Right lobe of liver (tissue), 6 donors: ENCODE results near the gene S1PR4. TPM values are rescaled to one million over a fixed set of nuclear protein-coding genes. Genes with fewer than 3 reads are reported as not detected.

Experiments used
- ATAC-seq, 4 donors: fragments of 200-7000 bp; cut with Tn5 transposase; one replicate each; pipeline ENCODE4 v1.9.1; 2020; ENCODE audit warnings: mild to moderate bottlenecking in 4 of 4, moderate library complexity in 4 of 4
- DNase-seq, 3 donors: peaks; one replicate each; pipeline ENCODE4 v3.0.0-alpha.2; 2020
- H3K27ac ChIP-seq, 3 donors: fragments of 200-600 bp; one replicate each; pipeline ENCODE4 v1.8.0; 2022
- H3K27me3 ChIP-seq, 2 donors: fragments of 200-600 bp; one replicate each; pipeline ENCODE4 v1.8.0; 2022
- H3K36me3 ChIP-seq, 4 donors: fragments of 200-600 bp; sonication (generic) in 1 of 4; one replicate each; pipeline versions ENCODE4 v1.5.1 to v1.8.0; 2017 to 2022; ENCODE audit warnings: control low read depth in 1 of 4
- H3K4me1 ChIP-seq, 4 donors: fragments of 200-600 bp; sonication (generic) in 1 of 4; one replicate each; pipeline versions ENCODE4 v1.5.1 to v1.8.0; 2017 to 2022; ENCODE audit warnings: control low read depth in 1 of 4
- H3K4me3 ChIP-seq, 3 donors: fragments of 200-600 bp; one replicate each; pipeline ENCODE4 v1.8.0; 2022
- H3K9me3 ChIP-seq, 4 donors: fragments of 200-600 bp; sonication (generic) in 1 of 4; one replicate each; pipeline versions ENCODE4 v1.5.1 to v1.8.0; 2017 to 2022; ENCODE audit warnings: control low read depth in 1 of 4
- CTCF ChIP-seq, 4 donors: fragments of 200-600 bp in 3 of 4; fragments of 450-650 bp in 1 of 4; IDR thresholded peaks; one replicate each; pipeline versions ENCODE4 v1.5.1 to v1.8.0; 2016 to 2022; ENCODE audit warnings: antibody characterized with exemption in 4 of 4, mild to moderate bottlenecking in 2 of 4
- POLR2A ChIP-seq: fragments of 450-650 bp; IDR thresholded peaks from one replicate; pipeline ENCODE4 v1.6.1; 2017; ENCODE audit warnings: antibody characterized with exemption, mild to moderate bottlenecking
- WGBS: methylation state at CpG from one replicate; pipeline ENCODE4 v1.1.6; 2018; ENCODE audit warnings: low coverage, low lambda C conversion rate; ENCODE audit not compliant: insufficient coverage; ENCODE audit errors: missing lambda C conversion rate; 5-methylcytosine and 5-hydroxymethylcytosine counted together
- intact Hi-C, 2 donors: fragments of 100-400 bp; cut with DNase I; formaldehyde crosslinking; loops; one replicate each; pipeline versions ENCODE4 v1.11.2 to v1.14.1; 2022
- total RNA-seq, 6 experiments: library from RNA; depleted of rRNA in 2 of 6; stranded (reverse); fragments of >200 nt in 2 of 6; fragmentation: NEBNext Ultra II Directional in 3 of 6; extraction: Animal tissue kit (Norgen Biotek cat#: 25700) in 3 of 6; gene quantifications; one replicate each; pipeline versions ENCODE4 v1.1.0 to v1.2.4, GENCODE V29; 2016 to 2023
- donor health status: DM: no; HTN: yes; CAD: no.
- donor health status: DM: no; HTN: no; CAD: no.
- donor health status: DM: no; HTN: no; CAD: no.
- donor health status: DM: no; HTN: yes; CAD: no.
- donor health status: DM: no; HTN: yes; CAD: no.

S1PR4 gene
- total RNA-seq, 6 experiments from 2014 or later, result 0.53 to 2.2 (median 0.97) TPM

- H3K36me3 ChIP-seq, result no peaks in the 10 kb centered on the region
- peak overlapping the region; percentile 5 to 41 (median 14) for H3K4me3 ChIP-seq
- no CpG with 5 or more reads among the region's 31 CpGs for WGBS
- peaks cover 0 to 2% (median 0%) of the 10 kb centered on the region in 4 donors for H3K4me1 ChIP-seq
- peak overlapping the region; percentile 56 to 77 (median 63) for H3K27ac ChIP-seq
- DNase-seq (peak in 1 of 3 donors; percentile 62), ATAC-seq (peak; percentile 7 to 25 (median 17))
- intact Hi-C loops, result no loop called here
- no peak for TF ChIP-seq POLR2A
- no peak for TF ChIP-seq CTCF (IDR thresholded peaks at IDR 0.05)
- no peaks in the 10 kb centered on the region for H3K9me3 ChIP-seq
- no peaks in the 10 kb centered on the region for H3K27me3 ChIP-seq
Observed at GRCh38 chr19:3179739-3180293, 1.2 kb downstream of the S1PR4 start.

GRCh38 chr19:3183721-3184641, 5.4 kb downstream of the S1PR4 start:
- TF ChIP-seq CTCF (IDR thresholded peaks at IDR 0.05) (no peak), POLR2A (no peak)
- Histone ChIP-seq H3K36me3 (no peaks in the 10 kb centered on the region), H3K4me1 (peaks cover 0 to 16% (median 5%) of the 10 kb centered on the region in 4 donors), H3K9me3 (no peaks in the 10 kb centered on the region), H3K27me3 (no peaks in the 10 kb centered on the region), H3K27ac (no peak overlapping the region), H3K4me3 (no peak overlapping the region)
- peak in 1 of 3 donors; percentile 45 for DNase-seq
- ATAC-seq, result no peak
- intact Hi-C loops, result no loop called here
- 72% methylated on average over 13 of the region's 13 CpGs for WGBS

- peak overlapping the region in 2 of 3 donors; percentile 41 to 73 for H3K27ac ChIP-seq
- WGBS, result 13% methylated on average over 13 of the region's 14 CpGs
Observed at GRCh38 chr19:3184847-3185460, 6.4 kb downstream of the S1PR4 start.

More at GRCh38 chr19:3184847-3185460, 6.4 kb downstream of the S1PR4 start:
- peak; percentile 70 to 82 (median 80) for DNase-seq
- Histone ChIP-seq H3K9me3 (no peaks in the 10 kb centered on the region), H3K4me3 (peak overlapping the region; percentile 83 to 99 (median 84)), H3K27me3 (no peaks in the 10 kb centered on the region), H3K4me1 (peaks cover 0 to 16% (median 5%) of the 10 kb centered on the region in 4 donors), H3K36me3 (no peaks in the 10 kb centered on the region)
- intact Hi-C loops, result no loop called here
- peak; percentile 51 to 59 (median 54) for ATAC-seq
- no peak for TF ChIP-seq CTCF (IDR thresholded peaks at IDR 0.05)
- no peak for TF ChIP-seq POLR2A
